ENCODE data around the gene TULP4.

The TULP4 gene

DNA sequence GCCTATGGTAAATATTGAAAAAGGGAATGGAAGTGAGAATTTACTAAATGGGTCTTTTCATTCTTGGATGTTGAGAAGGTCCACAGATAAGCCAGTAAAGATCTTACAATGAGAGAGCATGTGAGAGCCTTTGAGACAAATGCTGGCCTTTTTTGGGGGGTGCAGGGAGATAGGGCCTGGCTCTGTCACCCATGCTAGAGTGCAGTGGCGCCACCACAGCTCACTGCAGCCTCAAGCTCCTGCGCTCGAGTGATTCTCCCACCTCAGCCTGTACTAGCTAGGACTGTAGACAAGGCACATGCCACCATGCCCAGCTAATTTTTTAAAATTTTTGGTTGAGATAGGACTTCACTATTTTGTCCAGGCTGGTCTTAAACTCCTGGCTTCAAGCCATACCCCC lies 184.4 kb downstream of the TULP4 start:
- no peak for DNase-seq (ENCODE audit: low spot score)
- TF ChIP-seq, protein P1, sequence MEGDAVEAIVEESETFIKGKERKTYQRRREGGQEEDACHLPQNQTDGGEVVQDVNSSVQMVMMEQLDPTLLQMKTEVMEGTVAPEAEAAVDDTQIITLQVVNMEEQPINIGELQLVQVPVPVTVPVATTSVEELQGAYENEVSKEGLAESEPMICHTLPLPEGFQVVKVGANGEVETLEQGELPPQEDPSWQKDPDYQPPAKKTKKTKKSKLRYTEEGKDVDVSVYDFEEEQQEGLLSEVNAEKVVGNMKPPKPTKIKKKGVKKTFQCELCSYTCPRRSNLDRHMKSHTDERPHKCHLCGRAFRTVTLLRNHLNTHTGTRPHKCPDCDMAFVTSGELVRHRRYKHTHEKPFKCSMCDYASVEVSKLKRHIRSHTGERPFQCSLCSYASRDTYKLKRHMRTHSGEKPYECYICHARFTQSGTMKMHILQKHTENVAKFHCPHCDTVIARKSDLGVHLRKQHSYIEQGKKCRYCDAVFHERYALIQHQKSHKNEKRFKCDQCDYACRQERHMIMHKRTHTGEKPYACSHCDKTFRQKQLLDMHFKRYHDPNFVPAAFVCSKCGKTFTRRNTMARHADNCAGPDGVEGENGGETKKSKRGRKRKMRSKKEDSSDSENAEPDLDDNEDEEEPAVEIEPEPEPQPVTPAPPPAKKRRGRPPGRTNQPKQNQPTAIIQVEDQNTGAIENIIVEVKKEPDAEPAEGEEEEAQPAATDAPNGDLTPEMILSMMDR (IDR thresholded peaks at IDR 0.05; ENCODE audit: extremely low read depth, missing control alignments): no peak

DNA sequence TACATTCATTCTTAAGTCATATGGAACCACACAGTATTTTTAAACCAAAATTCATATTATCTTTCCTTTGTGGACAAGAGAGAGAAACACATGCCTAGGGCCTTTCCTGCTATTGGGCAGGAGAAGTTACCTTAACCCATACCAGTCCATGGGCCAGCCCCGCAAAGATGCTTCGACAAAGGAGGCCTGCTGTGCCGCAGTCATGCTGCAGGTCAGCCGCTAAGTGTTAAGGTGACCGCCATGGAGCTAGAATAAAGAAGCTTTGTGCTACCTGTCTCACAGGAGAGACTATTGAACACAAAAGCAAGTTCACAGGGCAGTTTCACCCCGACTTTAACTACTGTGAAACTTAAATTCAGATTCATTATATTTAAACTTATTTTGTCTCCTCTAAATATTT lies 185.4 kb downstream of the TULP4 start:
- TF ChIP-seq, protein P1 (IDR thresholded peaks at IDR 0.05; ENCODE audit: extremely low read depth, missing control alignments): no peak
- no peak for DNase-seq (ENCODE audit: low spot score)

DNA sequence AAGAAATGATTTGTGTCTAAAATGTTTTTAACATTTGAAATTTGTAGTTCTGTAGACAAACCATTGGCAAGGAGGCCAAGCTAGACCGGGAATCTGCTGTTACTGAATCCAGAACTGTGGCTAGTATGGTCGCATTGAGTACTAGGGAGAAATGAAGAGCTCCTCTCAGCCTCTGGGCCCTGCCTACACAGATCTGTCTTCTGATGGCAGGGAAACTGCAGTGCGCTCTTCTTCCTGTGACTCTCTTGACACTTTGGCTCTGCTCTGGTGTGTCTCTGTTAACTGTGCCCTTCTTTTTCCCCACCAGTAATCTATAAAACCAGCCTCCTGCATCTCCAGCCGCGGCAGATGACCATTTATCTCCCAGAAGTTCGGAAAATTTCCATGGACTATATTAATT lies 186.1 kb downstream of the TULP4 start:
- TF ChIP-seq, protein P1 (IDR thresholded peaks at IDR 0.05; ENCODE audit: extremely low read depth, missing control alignments): no peak
- no peak for DNase-seq (ENCODE audit: low spot score)

DNA sequence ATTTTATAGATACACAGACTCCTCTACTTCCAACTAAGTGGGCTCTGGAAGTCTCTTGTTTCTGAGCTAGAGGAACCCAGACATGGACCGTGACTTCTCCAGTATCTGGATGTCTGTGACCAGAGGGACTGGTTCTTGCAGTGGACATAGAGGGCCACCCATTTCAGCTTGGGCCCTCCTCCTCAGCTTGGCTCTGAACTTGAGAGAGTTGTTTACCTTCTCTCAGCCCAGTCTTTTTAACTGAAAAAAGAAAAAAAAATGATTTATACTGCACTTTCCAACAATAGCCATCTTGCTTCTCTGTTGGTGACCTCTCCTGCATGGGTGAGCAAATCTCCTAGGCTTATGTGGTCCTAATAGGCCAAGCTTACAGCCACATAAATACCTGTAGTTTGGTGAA lies 187.3 kb downstream of the TULP4 start:
- TF ChIP-seq, protein P1 (IDR thresholded peaks at IDR 0.05; ENCODE audit: extremely low read depth, missing control alignments): no peak
- DNase-seq (ENCODE audit: low spot score): no peak

DNA sequence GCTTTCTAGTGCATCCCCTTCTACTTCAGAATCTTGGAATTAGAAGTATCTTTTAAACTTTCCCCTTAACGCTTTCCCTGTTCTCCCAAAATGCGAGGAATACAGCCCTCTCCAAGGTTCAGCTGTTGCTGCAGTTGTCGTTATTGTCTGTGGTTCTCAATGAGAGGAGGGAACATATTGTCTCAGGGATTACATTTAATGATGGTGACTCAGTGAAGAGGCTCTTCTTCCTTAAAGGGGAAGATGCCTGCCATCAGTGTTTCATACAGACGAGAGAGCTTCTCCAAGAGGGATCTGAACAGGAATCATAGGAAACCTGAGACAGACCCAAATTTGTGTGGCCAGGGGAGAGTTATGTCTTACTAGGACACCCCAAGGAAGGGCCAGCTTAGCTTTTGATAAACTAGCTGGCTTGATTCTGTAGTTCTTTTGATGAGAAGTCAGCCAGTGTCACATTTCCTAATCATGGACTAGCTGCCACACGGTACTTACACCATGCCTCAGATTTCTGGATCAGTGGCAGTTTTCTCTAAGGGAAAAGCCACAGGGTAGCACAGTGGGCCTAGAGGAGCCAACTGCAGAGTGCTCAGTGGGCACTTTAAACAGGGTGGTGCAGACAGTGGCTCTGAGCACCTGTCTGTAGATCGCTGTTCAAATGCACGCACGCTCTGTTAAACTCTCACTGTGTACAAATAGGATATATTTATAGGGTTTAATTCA lies 187.9 kb downstream of the TULP4 start:
- TF ChIP-seq, protein P1 (IDR thresholded peaks at IDR 0.05; ENCODE audit: extremely low read depth, missing control alignments): no peak
- no peak for DNase-seq (ENCODE audit: low spot score)

DNA sequence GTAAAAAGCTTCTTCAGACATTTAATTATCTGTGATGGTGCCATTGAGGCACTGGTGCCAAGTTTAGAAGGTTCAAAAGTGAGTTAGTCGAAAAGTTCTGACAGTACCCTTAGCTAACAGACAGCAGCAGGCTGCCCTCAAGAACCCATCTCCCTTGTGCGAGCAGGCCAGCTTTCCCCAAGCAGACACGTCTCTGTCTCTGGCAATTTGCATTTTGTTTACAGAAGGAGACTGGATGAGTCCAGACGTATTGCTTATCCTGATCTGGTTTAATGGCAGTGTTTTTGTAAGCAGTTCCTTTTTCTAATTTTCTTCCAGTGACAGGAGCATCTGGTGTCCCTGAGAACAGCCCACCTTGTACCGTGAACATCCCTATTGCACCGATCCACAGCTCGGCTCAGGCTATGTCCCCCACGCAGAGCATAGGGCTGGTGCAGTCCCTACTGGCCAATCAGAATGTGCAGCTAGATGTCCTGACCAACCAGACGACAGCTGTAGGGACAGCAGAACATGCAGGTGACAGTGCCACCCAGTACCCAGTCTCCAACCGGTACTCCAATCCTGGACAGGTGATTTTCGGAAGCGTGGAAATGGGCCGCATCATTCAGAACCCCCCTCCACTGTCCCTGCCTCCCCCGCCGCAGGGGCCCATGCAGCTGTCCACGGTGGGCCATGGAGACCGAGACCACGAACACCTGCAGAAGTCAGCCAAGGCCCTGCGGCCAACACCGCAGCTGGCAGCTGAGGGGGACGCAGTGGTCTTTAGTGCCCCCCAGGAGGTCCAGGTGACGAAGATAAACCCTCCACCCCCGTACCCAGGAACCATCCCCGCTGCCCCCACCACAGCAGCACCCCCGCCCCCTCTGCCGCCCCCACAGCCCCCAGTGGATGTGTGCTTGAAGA lies 189.3 kb downstream of the TULP4 start:
- DNase-seq (ENCODE audit: low spot score): no peak
- TF ChIP-seq, protein P1 (IDR thresholded peaks at IDR 0.05; ENCODE audit: extremely low read depth, missing control alignments): no peak

Measured in GM20000 (cell line).